Right renal cortex interstitium (tissue), 3 donors: ENCODE results near the gene C15orf40. TPM values are rescaled to one million over a fixed set of nuclear protein-coding genes. Genes with fewer than 3 reads are reported as not detected.
"Not testable (repeated sequence)": the region's sequence is repeated elsewhere in the genome, so short reads cannot be mapped to it uniquely, and the experiment has no call there.

Source experiments
- DNase-seq, 3 donors: peaks; one replicate each; pipeline ENCODE4 v3.0.0-alpha.2; 2013; ENCODE audit warnings: low read depth in 3 of 3, low spot score in 2 of 3
- polyA plus RNA-seq, 3 donors: library from polyadenylated mRNA; unstranded; fragments of 120-200 nt; gene quantifications; one replicate each; pipeline ENCODE4 v1.2.1, GENCODE V29; 2013; ENCODE audit not compliant: insufficient read length in 3 of 3

C15orf40 gene
- polyA plus RNA-seq, 3 donors: 31.7 to 36.5 (median 32.7) TPM

- no peak for DNase-seq
Observed at GRCh38 chr15:82952158-82953081, 59.0 kb downstream of the C15orf40 start, which contains the start of gene HOMER2. Gene HOMER2, minus strand, starts transcription at chr15:82952720. Its CDS starts 185 bp downstream, at chr15:82952535.

GRCh38 chr15:82951472-82952157 is 59.8 kb downstream of the C15orf40 start:
- DNase-seq: no peak

DNA sequence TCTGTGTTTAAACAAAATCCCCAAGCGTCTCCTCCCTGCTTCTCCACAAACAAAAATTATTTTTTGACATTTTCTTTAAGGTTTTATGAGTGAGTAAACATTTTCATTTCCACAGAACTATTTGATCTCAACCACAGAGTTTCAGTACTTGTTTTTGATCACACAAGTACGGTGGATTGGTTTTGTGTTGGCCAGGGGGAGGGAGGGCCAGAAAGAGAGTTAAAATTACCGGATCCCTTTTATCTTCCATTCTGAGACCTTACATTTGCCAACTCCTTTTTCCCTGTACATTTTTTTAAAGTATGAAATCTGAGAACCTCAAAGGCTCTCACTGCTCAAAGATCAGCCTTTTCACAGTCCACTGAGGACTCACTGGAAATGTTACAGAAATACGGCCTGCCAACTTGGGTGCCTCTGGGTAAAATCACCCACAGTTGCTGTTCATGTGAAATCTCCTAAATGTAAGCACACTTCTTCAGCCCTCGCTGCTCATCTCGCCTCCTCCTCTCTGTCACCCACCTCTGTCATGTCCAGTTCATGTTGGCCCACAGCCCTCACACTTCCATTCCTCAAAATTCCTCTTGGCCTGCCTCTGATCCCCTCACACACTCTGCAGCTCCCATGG is 60.6 kb downstream of the C15orf40 start:
- no peak for DNase-seq

- no peak for DNase-seq
Observed at GRCh38 chr15:82950295-82950694, 61.1 kb downstream of the C15orf40 start.

DNA sequence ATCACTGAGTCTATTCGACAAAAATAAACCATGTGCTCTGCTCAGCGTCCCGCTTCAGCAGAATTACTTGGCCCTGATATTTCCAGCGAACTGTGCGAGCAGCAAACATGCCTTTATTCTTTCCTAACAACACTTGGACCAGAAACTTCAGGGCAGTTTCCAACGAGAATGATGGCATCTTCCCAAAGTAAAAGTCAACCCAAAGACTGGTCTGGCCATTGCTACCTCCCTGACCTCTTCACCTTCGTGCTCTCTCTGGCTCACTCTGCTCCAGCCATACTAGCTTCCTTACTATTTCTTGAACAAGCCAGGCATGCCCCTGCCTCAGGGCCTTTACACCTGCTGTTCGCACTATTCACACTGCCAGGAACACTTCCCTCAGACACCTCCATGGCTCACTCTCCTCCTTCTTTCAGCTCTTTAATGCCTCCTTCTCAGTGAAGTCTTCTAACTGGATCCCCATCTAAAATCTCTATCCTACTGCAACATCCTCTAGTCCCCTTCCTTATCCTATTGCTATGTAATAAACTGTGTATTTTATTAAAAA is 65.2 kb downstream of the C15orf40 start:
- no peak for DNase-seq

- DNase-seq: no peak
Observed at GRCh38 chr15:82945326-82945725, 66.1 kb downstream of the C15orf40 start.

- DNase-seq: no peak
Observed at GRCh38 chr15:82944821-82945220, 66.6 kb downstream of the C15orf40 start.

DNA sequence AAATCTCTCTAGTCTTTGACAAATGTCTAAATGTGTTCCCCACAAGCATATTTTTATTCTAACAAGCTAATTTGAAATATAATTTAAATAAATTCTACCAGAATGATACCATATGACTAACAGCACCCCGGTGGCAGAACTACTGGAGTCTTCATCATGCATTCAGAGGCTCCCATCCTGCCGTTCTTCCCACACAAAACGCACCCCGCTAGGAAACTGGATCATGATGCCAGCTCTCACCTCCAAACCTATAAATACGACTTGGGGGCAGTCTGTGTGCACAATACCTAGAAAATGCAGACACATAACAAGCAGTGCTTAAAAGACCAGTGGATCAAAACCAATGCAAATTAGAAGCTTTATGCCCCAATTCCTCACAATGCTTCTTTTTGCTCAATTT is 67.4 kb downstream of the C15orf40 start:
- no peak for DNase-seq

GRCh38 chr15:82943176-82943575 is 68.3 kb downstream of the C15orf40 start:
- DNase-seq: no peak

- DNase-seq: no peak
Observed at GRCh38 chr15:82942691-82943090, 68.7 kb downstream of the C15orf40 start.

DNA sequence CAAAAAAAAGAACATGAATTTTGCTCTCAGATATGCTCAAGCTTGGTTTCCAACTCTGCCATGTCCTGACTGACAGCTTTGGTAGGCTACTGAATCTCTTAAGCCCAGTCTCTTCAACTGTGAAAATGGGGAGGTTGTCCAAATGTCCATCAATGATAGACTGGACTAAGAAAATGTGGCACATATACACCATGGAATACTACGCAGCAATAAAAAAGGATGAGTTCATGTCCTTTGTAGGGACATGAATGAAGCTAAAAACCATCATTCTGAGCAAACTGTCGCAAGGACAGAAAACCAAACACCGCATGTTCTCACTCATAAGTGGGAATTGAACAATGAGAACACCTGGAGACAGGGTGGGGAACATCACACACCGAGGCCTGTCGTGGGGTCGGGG is 71.8 kb downstream of the C15orf40 start:
- not testable (repeated sequence) for DNase-seq

Other genes starting within 250 kb of the C15orf40 start
- gene FSD2, start 205.6 kb downstream of the C15orf40 start, polyA plus RNA-seq: under 1 TPM; 0.10 to 0.21 (median 0.15) TPM
- gene WHAMM, start 202.0 kb downstream of the C15orf40 start, polyA plus RNA-seq: 10 to 100 TPM; 11.5 to 14.0 (median 12.5) TPM
- gene HOMER2, start 58.9 kb downstream of the C15orf40 start, polyA plus RNA-seq: 10 to 100 TPM; 28.3 to 29.8 (median 29.3) TPM
- gene RAMAC, start 25.4 kb downstream of the C15orf40 start, polyA plus RNA-seq: 10 to 100 TPM; 43.6 to 48.5 (median 46.3) TPM
- 10 to 100 TPM; 70.7 to 77.1 (median 74.2) TPM for gene BTBD1, start 55.6 kb upstream of the C15orf40 start, polyA plus RNA-seq
- gene TM6SF1, start 96.0 kb upstream of the C15orf40 start, polyA plus RNA-seq: 1 to 10 TPM; 1.7 to 2.0 (median 1.8) TPM
- 100 to 1,000 TPM in 1 of 3 donors, 10 to 100 TPM in 2; 91.3 to 103 (median 98.7) TPM for gene HDGFL3, start 196.2 kb upstream of the C15orf40 start, polyA plus RNA-seq